Lower lobe of right lung (tissue), 2 donors: ENCODE results near the gene C1orf53. TPM values are rescaled to one million over a fixed set of nuclear protein-coding genes. Genes with fewer than 3 reads are reported as not detected.

Experiments used
- ATAC-seq, 2 donors: fragments of 200-7000 bp; cut with Tn5 transposase; one replicate each; pipeline ENCODE4 v1.9.1; 2020 to 2022; ENCODE audit warnings: mild to moderate bottlenecking in 2 of 2, moderate library complexity in 2 of 2
- DNase-seq: peaks from one replicate; pipeline ENCODE4 v3.0.0-alpha.2; 2020
- H3K27ac ChIP-seq: fragments of 200-600 bp; one replicate; pipeline ENCODE4 v1.8.0; 2022
- H3K27me3 ChIP-seq: fragments of 200-600 bp; one replicate; pipeline ENCODE4 v1.8.0; 2022; ENCODE audit warnings: low read depth
- H3K36me3 ChIP-seq: fragments of 200-600 bp; one replicate; pipeline ENCODE4 v1.8.0; 2022; ENCODE audit warnings: mild to moderate bottlenecking
- H3K4me1 ChIP-seq: fragments of 200-600 bp; one replicate; pipeline ENCODE4 v1.8.0; 2022
- H3K4me3 ChIP-seq: fragments of 200-600 bp; one replicate; pipeline ENCODE4 v1.8.0; 2022; ENCODE audit warnings: mild to moderate bottlenecking
- H3K9me3 ChIP-seq: fragments of 200-600 bp; one replicate; pipeline ENCODE4 v1.8.0; 2022
- CTCF ChIP-seq: fragments of 200-600 bp; IDR thresholded peaks from one replicate; pipeline ENCODE4 v1.8.0; 2022; ENCODE audit warnings: antibody characterized with exemption, mild to moderate bottlenecking
- intact Hi-C: fragments of 100-400 bp; cut with DNase I; formaldehyde crosslinking; loops from one replicate; pipeline ENCODE4 v1.11.0; 2022
- total RNA-seq: library from RNA; stranded (reverse); fragmentation: NEBNext Ultra II Directional; extraction: Animal tissue kit (Norgen Biotek cat#: 25700); gene quantifications from one replicate; pipeline ENCODE4 v1.2.1, GENCODE V29; 2021
- donor health status: DM: no; HTN: yes; CAD: no; lungs with severe emphysema.

C1orf53 gene
- total RNA-seq, 1 donor from 2014 or later = 2.0 TPM

- Histone ChIP-seq H3K27ac (no peak overlapping the region), H3K36me3 (no peaks in the 10 kb centered on the region), H3K4me1 (peaks cover 62% of the 10 kb centered on the region), H3K27me3 (peaks cover 100% of the 10 kb centered on the region), H3K9me3 (no peaks in the 10 kb centered on the region), H3K4me3 (peak overlapping the region; percentile 32)
- DNase-seq (no peak), ATAC-seq (no peak)
- no peak for TF ChIP-seq CTCF
- intact Hi-C loops = no loop called here
Measured at GRCh38 chr1:197912739-197913494, 10.5 kb downstream of the C1orf53 start.

- TF ChIP-seq CTCF = no peak
- H3K27me3 ChIP-seq = peaks cover 100% of the 10 kb centered on the region
- H3K4me1 ChIP-seq = peaks cover 68% of the 10 kb centered on the region
- no peaks in the 10 kb centered on the region for H3K9me3 ChIP-seq
- DNase-seq (no peak), ATAC-seq (no peak)
- H3K27ac ChIP-seq = no peak overlapping the region
- intact Hi-C loops = no loop called here
- no peaks in the 10 kb centered on the region for H3K36me3 ChIP-seq
- peak overlapping the region; percentile 32 for H3K4me3 ChIP-seq
Measured at GRCh38 chr1:197913495-197914276, 11.3 kb downstream of the C1orf53 start.

- no peaks in the 10 kb centered on the region for H3K9me3 ChIP-seq
- peaks cover 76% of the 10 kb centered on the region for H3K4me1 ChIP-seq
- peaks cover 100% of the 10 kb centered on the region for H3K27me3 ChIP-seq
- intact Hi-C loops = no loop called here
- no peak overlapping the region for H3K27ac ChIP-seq
- DNase-seq (no peak), ATAC-seq (no peak)
- no peaks in the 10 kb centered on the region for H3K36me3 ChIP-seq
- TF ChIP-seq CTCF = no peak
- H3K4me3 ChIP-seq = no peak overlapping the region
Measured at GRCh38 chr1:197914510-197914909, 12.1 kb downstream of the C1orf53 start.

- Histone ChIP-seq H3K27me3 (peaks cover 100% of the 10 kb centered on the region), H3K4me3 (peak overlapping the region; percentile 38), H3K9me3 (no peaks in the 10 kb centered on the region), H3K36me3 (no peaks in the 10 kb centered on the region), H3K4me1 (peaks cover 81% of the 10 kb centered on the region), H3K27ac (no peak overlapping the region)
- no peak for TF ChIP-seq CTCF
- DNase-seq (no peak), ATAC-seq (no peak)
- intact Hi-C loops = no loop called here
Measured at GRCh38 chr1:197915260-197915861, 12.9 kb downstream of the C1orf53 start.

GRCh38 chr1:197915862-197916499, 13.6 kb downstream of the C1orf53 start:
- DNase-seq = peak; percentile 58
- peaks cover 81% of the 10 kb centered on the region for H3K4me1 ChIP-seq
- peak; percentile 23 to 35 for ATAC-seq
- no peaks in the 10 kb centered on the region for H3K9me3 ChIP-seq
- H3K36me3 ChIP-seq = no peaks in the 10 kb centered on the region
- intact Hi-C loops = no loop called here
- H3K27me3 ChIP-seq = peaks cover 100% of the 10 kb centered on the region
- H3K4me3 ChIP-seq = peak overlapping the region; percentile 38
- H3K27ac ChIP-seq = no peak overlapping the region
- peak; percentile 22 for TF ChIP-seq CTCF
